Measurements from ENCODE around the gene TRIL. TPM values are rescaled to one million over a fixed set of nuclear protein-coding genes. Genes with fewer than 3 reads are reported as not detected.

TRIL gene
- total RNA-seq, 1 donor from 2014 or later: 21.8 TPM

- DNase-seq: no peak
Observed at GRCh38 chr7:28940741-28941384, 17.3 kb downstream of the TRIL start.

GRCh38 chr7:28939844-28940544 is 18.1 kb downstream of the TRIL start:
- peak; percentile 24 for DNase-seq

DNA sequence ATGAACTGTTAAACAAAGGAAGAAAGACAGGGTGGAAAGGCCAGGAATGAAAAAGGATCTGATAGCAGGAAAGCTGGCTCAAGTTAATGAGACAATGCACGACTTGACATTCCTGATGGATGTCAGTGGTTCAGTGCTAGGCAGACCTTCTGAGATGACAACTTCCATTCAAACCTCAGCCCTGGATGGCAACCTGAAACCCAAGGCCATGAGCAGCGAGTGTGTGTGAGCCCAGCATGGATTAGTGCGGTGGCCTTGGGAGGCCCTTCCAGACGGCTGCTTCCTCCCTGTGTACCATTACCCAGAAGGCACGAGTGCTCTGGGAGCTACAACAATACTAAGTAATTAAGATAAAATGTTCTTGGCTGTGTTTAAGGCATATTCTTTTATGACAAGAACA is 18.8 kb downstream of the TRIL start:
- DNase-seq: no peak

DNA sequence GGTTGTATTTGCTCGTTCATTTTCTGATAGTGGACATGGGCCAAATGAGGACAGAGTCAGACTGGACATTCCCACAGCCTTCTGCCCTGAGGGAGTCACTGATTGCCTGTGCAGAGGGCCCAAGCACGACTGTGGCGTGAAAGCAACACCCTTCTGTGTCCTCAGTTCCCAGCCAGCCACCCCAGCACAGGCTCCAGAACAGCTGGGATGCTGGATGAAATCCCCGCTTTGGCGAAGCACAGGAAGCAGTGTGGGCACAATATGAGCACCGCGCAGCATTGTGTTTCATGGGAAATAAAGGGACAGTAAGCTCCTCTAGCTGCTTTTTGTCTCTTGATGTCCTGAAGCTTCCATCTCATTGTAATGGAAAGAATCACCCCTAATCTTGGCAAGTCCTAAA is 20.5 kb downstream of the TRIL start:
- no peak for DNase-seq

DNA sequence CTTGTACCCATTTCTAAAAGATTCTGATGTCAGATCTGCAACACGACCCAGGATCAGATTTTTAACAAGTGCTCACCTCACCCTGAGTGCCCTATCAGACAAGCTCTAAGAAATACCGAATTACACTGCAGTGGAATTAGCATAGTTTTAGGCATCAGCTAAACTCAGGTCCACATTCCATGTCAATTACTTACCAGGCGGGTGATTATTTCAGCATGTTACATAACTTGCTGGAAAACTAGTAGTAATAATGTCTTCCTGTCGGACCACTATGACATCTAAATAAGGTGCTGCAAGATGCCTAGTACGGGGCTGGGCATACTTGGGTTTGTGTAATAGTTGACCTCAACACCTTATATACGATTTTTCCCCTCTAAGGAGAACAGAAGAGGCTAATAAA is 21.0 kb downstream of the TRIL start:
- DNase-seq: no peak

DNA sequence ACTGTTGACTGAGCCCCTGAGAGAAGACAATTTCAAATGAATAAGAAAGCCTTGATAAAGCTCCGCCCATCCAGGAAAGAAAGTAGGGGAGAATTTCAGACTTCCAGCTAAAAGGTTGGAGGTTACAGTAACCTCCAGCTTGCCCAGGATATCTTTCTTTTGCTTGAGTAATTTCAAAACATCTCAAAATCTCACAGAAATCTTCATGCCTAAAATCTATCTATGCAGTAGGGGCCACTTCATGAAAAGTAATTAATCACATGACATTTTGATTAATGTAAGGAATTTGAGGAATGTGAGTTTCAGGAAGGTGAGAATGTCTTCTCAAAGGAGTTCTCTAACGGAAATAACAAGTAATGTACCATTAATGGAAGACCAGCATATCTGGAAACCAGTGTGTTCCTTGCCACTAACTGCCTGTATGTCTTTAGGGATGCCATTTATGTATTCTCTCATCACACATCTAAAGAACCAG is 24.2 kb downstream of the TRIL start:
- DNase-seq: no peak

DNA sequence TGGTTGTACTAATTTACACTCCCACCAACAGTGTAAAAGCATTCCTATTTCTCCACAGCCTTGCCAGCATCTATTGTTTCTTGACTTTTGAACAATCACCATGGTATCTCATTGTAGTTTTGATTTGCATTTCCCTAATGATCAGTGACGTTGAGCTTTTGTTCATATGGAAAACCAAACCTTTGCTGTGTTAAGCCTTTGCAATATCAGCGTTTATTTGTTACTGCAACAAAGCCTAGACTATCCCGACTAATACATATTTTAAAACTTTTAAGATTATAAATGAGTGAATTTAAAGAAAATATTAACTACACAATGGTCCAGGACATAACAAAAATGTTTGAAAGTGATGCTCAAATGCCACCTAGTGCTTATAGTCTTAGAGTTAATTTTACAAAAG is 26.6 kb downstream of the TRIL start:
- DNase-seq: no peak

GRCh38 chr7:28926871-28927597 is 31.1 kb downstream of the TRIL start:
- DNase-seq: peak; percentile 81

DNA sequence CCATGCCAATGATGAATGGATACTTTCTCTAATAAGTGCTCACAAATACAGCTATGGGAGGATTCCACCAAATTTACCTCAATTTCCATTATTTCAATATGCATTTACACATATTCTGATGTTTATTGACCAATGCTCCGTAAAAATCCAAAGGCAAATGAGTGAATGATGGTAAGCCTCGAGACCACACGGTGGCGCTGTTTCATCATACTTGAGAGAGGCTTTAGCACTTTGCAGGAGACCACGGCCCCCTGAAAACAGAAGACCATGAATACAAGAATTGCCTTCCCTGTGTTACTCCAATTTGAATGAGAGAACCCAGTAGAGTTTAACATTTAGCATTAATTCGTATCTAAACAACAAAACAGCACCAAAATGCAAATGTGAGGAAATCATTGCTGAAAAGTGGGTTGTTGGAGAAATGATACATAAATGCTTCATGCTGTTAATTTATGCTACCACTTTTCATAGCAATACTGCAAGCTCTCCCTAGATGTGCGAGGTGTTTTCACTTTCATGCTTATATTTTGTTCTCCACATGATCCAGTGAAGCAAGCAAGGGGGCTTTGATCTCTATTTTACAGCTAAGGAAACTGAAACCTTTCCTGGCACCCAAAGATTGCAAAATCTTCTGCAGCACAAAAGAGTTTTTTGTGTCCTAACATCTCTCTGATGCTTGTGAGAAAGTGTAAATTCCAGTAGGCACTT is 35.4 kb downstream of the TRIL start:
- peak; percentile 74 for DNase-seq

GRCh38 chr7:28921822-28922221 is 36.3 kb downstream of the TRIL start:
- DNase-seq: peak; percentile 65

DNA sequence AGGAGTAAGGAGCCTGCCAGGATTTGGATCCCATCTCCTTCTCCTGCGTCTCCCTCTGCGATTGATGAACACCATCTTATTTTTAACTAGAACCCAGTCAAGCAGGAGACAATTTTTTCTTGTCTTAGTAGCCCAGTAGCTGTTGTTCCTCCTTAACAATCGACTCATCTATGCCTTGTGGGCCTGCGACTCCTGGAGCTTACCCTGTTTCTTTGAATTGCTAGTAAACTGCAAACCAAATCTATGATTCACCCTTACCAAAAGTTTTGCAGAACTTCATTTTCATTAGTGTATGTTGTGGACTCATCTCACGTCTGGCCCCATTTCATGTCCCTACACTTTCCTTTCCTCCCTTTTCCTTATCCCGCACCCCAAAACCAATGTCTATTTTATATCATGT is 37.7 kb downstream of the TRIL start:
- DNase-seq: no peak

DNA sequence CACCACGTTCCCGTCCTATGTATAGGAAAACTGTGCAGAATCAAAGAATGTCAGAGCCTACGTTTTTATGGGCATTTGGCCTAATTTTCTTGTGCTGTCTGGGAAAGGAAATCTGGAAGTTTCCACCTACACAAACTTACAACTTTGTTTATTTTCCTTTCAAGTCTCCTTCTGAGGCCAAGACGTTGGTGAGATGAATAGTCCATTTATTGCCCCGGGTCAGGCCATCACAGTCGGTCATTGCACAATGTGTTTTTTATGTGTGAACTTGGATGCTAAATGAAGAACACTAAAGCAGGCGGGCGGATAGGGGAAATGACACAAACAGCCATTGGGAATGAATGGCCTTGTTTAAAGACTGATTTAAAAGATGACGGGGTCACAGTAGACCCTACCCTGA is 38.6 kb downstream of the TRIL start:
- no peak for DNase-seq

- DNase-seq: no peak
Observed at GRCh38 chr7:28908775-28909174, 49.4 kb downstream of the TRIL start.

- DNase-seq: peak; percentile 30
Observed at GRCh38 chr7:28905464-28905863, 52.7 kb downstream of the TRIL start.

- DNase-seq: peak; percentile 56
Observed at GRCh38 chr7:28904578-28905048, 53.5 kb downstream of the TRIL start.

DNA sequence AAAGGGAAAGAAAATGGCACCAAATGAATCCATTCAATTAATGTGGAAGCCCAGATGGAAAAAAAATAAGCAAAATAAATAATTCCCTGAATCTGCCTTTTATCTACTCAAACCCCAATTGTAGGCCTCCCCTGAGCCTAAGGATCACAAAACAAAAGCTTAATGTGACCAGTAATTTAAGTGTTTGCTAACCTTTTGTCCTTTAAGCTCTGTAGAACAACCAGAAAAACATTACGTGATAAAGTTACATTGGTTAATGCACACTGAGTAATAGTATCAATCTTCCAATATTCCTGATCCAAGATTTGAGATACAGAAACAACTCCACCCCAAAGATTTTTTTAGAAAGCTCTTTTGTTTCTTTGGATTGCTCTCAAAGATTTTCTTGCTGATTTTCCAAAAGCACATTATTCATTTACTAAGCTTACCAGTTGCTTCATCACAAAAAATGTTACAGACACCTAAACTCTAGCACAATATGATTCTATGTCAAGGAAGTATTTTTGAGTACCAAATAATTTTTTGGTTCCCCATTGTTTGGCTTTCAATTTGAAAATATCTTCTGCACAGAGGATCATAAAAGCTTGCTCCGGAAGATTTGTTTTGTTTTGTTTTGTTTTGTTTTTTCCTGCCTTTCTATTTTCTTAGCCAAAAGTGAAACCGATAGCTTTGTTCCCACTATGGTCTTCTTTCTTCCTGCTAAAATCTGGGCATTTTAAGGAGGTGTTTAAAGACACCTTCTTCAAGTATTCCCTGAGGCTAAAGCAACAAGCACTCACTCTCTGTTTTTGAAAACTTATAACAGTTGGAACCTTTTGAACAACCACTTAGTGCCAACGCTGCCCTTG is 54.2 kb downstream of the TRIL start:
- peak; percentile 51 for DNase-seq

Other genes with a start within 250 kb of the TRIL start
- 12.6 TPM for gene CPVL, start 188.2 kb upstream of the TRIL start, total RNA-seq
- 9.1 TPM for gene CHN2, start 236.4 kb upstream of the TRIL start, total RNA-seq